Tibial nerve (tissue), 4 donors: Measurements from ENCODE around the gene MTUS2. TPM values are rescaled to one million over a fixed set of nuclear protein-coding genes. Genes with fewer than 3 reads are reported as not detected.
A peak's percentile ranks its signal among the peaks of the same experiment; 100 is the strongest.

Source experiments
- DNase-seq, 2 donors: peaks; one replicate each; pipeline ENCODE4 v3.0.0-alpha.2; 2019; ENCODE audit warnings: low spot score in 2 of 2
- H3K27ac ChIP-seq, 4 donors: fragments of 200-600 bp; sonication (generic) in 3 of 4; one replicate each; pipeline ENCODE4 v1.5.1; 2017 to 2019; ENCODE audit warnings: mild to moderate bottlenecking in 1 of 4
- H3K27me3 ChIP-seq, 2 donors: fragments of 200-600 bp; sonication (generic) in 1 of 2; one replicate each; pipeline versions ENCODE4 v1.5.1 to v1.6.0; 2017 to 2019
- H3K36me3 ChIP-seq, 3 donors: fragments of 200-600 bp; sonication (generic); one replicate each; pipeline ENCODE4 v1.5.1; 2018 to 2019
- H3K4me1 ChIP-seq, 4 donors: fragments of 200-600 bp; sonication (generic) in 3 of 4; one replicate each; pipeline ENCODE4 v1.5.1; 2017 to 2019
- H3K4me3 ChIP-seq, 4 donors: fragments of 200-600 bp; sonication (generic) in 3 of 4; one replicate each; pipeline ENCODE4 v1.5.1; 2017 to 2019; ENCODE audit warnings: mild to moderate bottlenecking in 1 of 4, moderate library complexity in 1 of 4
- H3K9me3 ChIP-seq, 4 donors: fragments of 200-600 bp; sonication (generic) in 3 of 4; one replicate each; pipeline ENCODE4 v1.5.1; 2017 to 2019
- EP300 ChIP-seq, 2 donors: sonication (generic); formaldehyde crosslinking; IDR thresholded peaks; one replicate each; pipeline ENCODE4 v1.6.1; 2017; ENCODE audit warnings: antibody characterized with exemption in 2 of 2, mild to moderate bottlenecking in 1 of 2
- POLR2A ChIP-seq, 2 donors: fragments of 450-650 bp; IDR thresholded peaks; one replicate each; pipeline ENCODE4 v1.6.1; 2017; ENCODE audit warnings: antibody characterized with exemption in 2 of 2, mild to moderate bottlenecking in 2 of 2, moderate library complexity in 2 of 2
- WGBS, 2 donors: methylation state at CpG; one replicate each; pipeline ENCODE4 v1.1.5; 2018; 5-methylcytosine and 5-hydroxymethylcytosine counted together
- total RNA-seq, 4 donors: library from RNA; depleted of rRNA; stranded (reverse); fragments of >200 nt; gene quantifications; one replicate each; pipeline ENCODE4 v1.1.0, GENCODE V29; 2016
- TF ChIP-seq, protein P1 (sequence below), 5 experiments: fragments of 200-600 bp in 3 of 5; fragments of 450-650 bp in 2 of 5; sonication (generic) in 3 of 5; IDR thresholded peaks; one replicate each; pipeline ENCODE4 v1.5.1; 2016 to 2019; ENCODE audit warnings: antibody characterized with exemption in 5 of 5, mild to moderate bottlenecking in 3 of 5, moderate library complexity in 2 of 5

The MTUS2 gene
- total RNA-seq, 4 donors from 2014 or later, result 0.20 TPM; not detected in 3

- no peaks in the 10 kb centered on the region for H3K9me3 ChIP-seq
- TF ChIP-seq POLR2A (IDR thresholded peaks at IDR 0.05), result no peak
- TF ChIP-seq, protein P1, sequence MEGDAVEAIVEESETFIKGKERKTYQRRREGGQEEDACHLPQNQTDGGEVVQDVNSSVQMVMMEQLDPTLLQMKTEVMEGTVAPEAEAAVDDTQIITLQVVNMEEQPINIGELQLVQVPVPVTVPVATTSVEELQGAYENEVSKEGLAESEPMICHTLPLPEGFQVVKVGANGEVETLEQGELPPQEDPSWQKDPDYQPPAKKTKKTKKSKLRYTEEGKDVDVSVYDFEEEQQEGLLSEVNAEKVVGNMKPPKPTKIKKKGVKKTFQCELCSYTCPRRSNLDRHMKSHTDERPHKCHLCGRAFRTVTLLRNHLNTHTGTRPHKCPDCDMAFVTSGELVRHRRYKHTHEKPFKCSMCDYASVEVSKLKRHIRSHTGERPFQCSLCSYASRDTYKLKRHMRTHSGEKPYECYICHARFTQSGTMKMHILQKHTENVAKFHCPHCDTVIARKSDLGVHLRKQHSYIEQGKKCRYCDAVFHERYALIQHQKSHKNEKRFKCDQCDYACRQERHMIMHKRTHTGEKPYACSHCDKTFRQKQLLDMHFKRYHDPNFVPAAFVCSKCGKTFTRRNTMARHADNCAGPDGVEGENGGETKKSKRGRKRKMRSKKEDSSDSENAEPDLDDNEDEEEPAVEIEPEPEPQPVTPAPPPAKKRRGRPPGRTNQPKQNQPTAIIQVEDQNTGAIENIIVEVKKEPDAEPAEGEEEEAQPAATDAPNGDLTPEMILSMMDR (IDR thresholded peaks at IDR 0.05), result no peak
- no peak for TF ChIP-seq EP300 (IDR thresholded peaks at IDR 0.05)
- H3K36me3 ChIP-seq, result peaks cover 0 to 68% (median 0%) of the 10 kb centered on the region in 3 donors
- no peaks in the 10 kb centered on the region for H3K27me3 ChIP-seq
- 66 to 88% methylated on average over 17 of the region's 17 CpGs for WGBS, 2 donors
- DNase-seq, result peak in 1 of 2 donors; percentile 34
- no peak overlapping the region for H3K4me3 ChIP-seq
- peak overlapping the region in 3 of 4 donors; percentile 34 to 82 (median 81) for H3K27ac ChIP-seq
- peaks cover 0 to 25% (median 5%) of the 10 kb centered on the region in 4 donors for H3K4me1 ChIP-seq
Observed at GRCh38 chr13:29524176-29524575, 704.0 kb downstream of the MTUS2 start.

GRCh38 chr13:29524641-29525040 lies 704.5 kb downstream of the MTUS2 start:
- 88 to 89% methylated on average over 9 of the region's 9 CpGs for WGBS, 2 donors
- H3K27ac ChIP-seq, result no peak overlapping the region
- no peak overlapping the region for H3K4me3 ChIP-seq
- DNase-seq, result no peak
- no peaks in the 10 kb centered on the region for H3K9me3 ChIP-seq
- H3K4me1 ChIP-seq, result peaks cover 0 to 25% (median 5%) of the 10 kb centered on the region in 4 donors
- TF ChIP-seq EP300 (IDR thresholded peaks at IDR 0.05) (no peak), POLR2A (IDR thresholded peaks at IDR 0.05) (no peak)
- TF ChIP-seq, protein P1 (IDR thresholded peaks at IDR 0.05), result no peak
- no peaks in the 10 kb centered on the region for H3K27me3 ChIP-seq
- H3K36me3 ChIP-seq, result peaks cover 0 to 68% (median 0%) of the 10 kb centered on the region in 3 donors

DNA sequence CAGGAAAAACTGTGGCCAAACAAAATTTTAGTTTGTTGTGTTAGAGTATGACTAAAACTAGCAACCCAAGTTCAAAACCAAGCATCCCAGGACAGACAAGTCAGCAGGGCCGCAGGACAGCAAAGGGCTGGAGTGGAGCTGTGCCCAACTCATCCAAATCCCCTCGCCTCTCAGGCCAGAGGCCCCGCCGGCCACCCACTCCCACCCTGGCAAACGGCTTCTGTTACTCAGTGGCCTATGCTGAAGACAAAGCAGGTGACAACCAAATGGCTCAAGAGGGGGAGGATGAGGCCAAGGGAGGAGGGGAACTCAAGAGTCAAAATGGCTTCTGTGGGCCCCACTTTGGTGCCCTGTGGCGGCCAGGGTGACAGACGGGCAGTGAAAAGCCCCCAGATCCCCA lies 705.6 kb downstream of the MTUS2 start:
- peaks cover 0 to 75% (median 0%) of the 10 kb centered on the region in 3 donors for H3K36me3 ChIP-seq
- DNase-seq, result no peak
- peaks cover 0 to 25% (median 5%) of the 10 kb centered on the region in 4 donors for H3K4me1 ChIP-seq
- 97 to 98% methylated on average over 7 of the region's 7 CpGs for WGBS, 2 donors
- TF ChIP-seq POLR2A (IDR thresholded peaks at IDR 0.05), result no peak
- TF ChIP-seq, protein P1 (IDR thresholded peaks at IDR 0.05), result no peak
- TF ChIP-seq EP300 (IDR thresholded peaks at IDR 0.05), result no peak
- H3K27me3 ChIP-seq, result no peaks in the 10 kb centered on the region
- H3K27ac ChIP-seq, result no peak overlapping the region
- no peak overlapping the region for H3K4me3 ChIP-seq
- H3K9me3 ChIP-seq, result no peaks in the 10 kb centered on the region

GRCh38 chr13:29526741-29527140 lies 706.6 kb downstream of the MTUS2 start:
- no peak for TF ChIP-seq POLR2A (IDR thresholded peaks at IDR 0.05)
- TF ChIP-seq, protein P1 (IDR thresholded peaks at IDR 0.05), result no peak
- TF ChIP-seq EP300 (IDR thresholded peaks at IDR 0.05), result no peak
- Histone ChIP-seq H3K27ac (no peak overlapping the region), H3K36me3 (peaks cover 0 to 72% (median 0%) of the 10 kb centered on the region in 3 donors), H3K4me3 (no peak overlapping the region), H3K4me1 (peaks cover 0 to 15% (median under 1%) of the 10 kb centered on the region in 4 donors), H3K9me3 (no peaks in the 10 kb centered on the region), H3K27me3 (no peaks in the 10 kb centered on the region)
- 91% methylated on average over 14 of the region's 14 CpGs for WGBS, 2 donors
- no peak for DNase-seq

GRCh38 chr13:29527511-29527910 lies 707.4 kb downstream of the MTUS2 start:
- TF ChIP-seq POLR2A (IDR thresholded peaks at IDR 0.05), result no peak
- TF ChIP-seq, protein P1 (IDR thresholded peaks at IDR 0.05), result no peak
- no peak for TF ChIP-seq EP300 (IDR thresholded peaks at IDR 0.05)
- H3K36me3 ChIP-seq, result peaks cover 0 to 72% (median 0%) of the 10 kb centered on the region in 3 donors

More at GRCh38 chr13:29527511-29527910, 707.4 kb downstream of the MTUS2 start:
- no peak for DNase-seq
- Histone ChIP-seq H3K9me3 (no peaks in the 10 kb centered on the region), H3K4me3 (no peak overlapping the region), H3K4me1 (peaks cover 0 to 13% (median 0%) of the 10 kb centered on the region in 4 donors), H3K27me3 (no peaks in the 10 kb centered on the region), H3K27ac (no peak overlapping the region)
- 63 to 69% methylated on average over 8 of the region's 8 CpGs for WGBS, 2 donors
